Fibroblast of lung (primary cell): ENCODE data around the gene MCM5. TPM values are rescaled to one million over a fixed set of nuclear protein-coding genes. Genes with fewer than 3 reads are reported as not detected.

Source experiments
- DNase-seq, 2 donors: peaks; one replicate each; pipeline versions ENCODE4 v3.0.0 to v3.0.0-alpha.2; 2010; ENCODE audit warnings: low read depth in 2 of 2
- H2AFZ ChIP-seq: 2 replicates; pipeline ENCODE4 v1.5.1; 2012; ENCODE audit warnings: low read length, control low read depth, inconsistent platforms
- H3K27ac ChIP-seq: 2 replicates; pipeline ENCODE4 v1.5.1; 2011; ENCODE audit warnings: low read length, control low read depth; ENCODE audit not compliant: insufficient read depth
- H3K27me3 ChIP-seq: 2 replicates; pipeline ENCODE4 v1.5.1; 2011; ENCODE audit warnings: mild to moderate bottlenecking, low read length; ENCODE audit not compliant: control insufficient read depth, insufficient read depth
- H3K36me3 ChIP-seq: 2 replicates; pipeline ENCODE4 v1.5.1; 2011; ENCODE audit warnings: low read length; ENCODE audit not compliant: control insufficient read depth, insufficient read depth
- H3K4me1 ChIP-seq: 2 replicates; pipeline ENCODE4 v1.5.1; 2011; ENCODE audit warnings: low read length; ENCODE audit not compliant: control insufficient read depth, insufficient read depth; ENCODE audit errors: extremely low read depth
- H3K4me2 ChIP-seq: 2 replicates; pipeline ENCODE4 v1.5.1; 2011; ENCODE audit warnings: low read length, control low read depth; ENCODE audit not compliant: insufficient read depth; ENCODE audit errors: extremely low read depth
- H3K4me3 ChIP-seq, 4 experiments: fragments of 200-600 bp in 1 of 4; sonication (generic) in 1 of 4; replicated peaks in 1 of 4; 2 replicates each; pipeline ENCODE4 v1.5.1; 2011 to 2016; ENCODE audit warnings: low read length in 4 of 4, low read depth in 3 of 4, mild to moderate bottlenecking in 3 of 4, control low read depth in 2 of 4, inconsistent platforms in 1 of 4, mixed read lengths in 1 of 4; ENCODE audit not compliant: insufficient read depth in 1 of 4; ENCODE audit errors: control extremely low read depth in 1 of 4
- H3K79me2 ChIP-seq: 2 replicates; pipeline ENCODE4 v1.5.1; 2012; ENCODE audit warnings: mild to moderate bottlenecking, low read length, inconsistent platforms; ENCODE audit not compliant: control insufficient read depth, insufficient read depth
- H3K9ac ChIP-seq: 2 replicates; pipeline ENCODE4 v1.5.1; 2011; ENCODE audit warnings: mild to moderate bottlenecking, low read length, control low read depth; ENCODE audit not compliant: insufficient read depth
- H3K9me3 ChIP-seq: 2 replicates; pipeline ENCODE4 v1.5.1; 2012; ENCODE audit warnings: low read depth, low read length; ENCODE audit not compliant: control insufficient read depth, insufficient read depth
- H4K20me1 ChIP-seq: 2 replicates; pipeline ENCODE4 v1.5.1; 2011; ENCODE audit warnings: low read length; ENCODE audit not compliant: control insufficient read depth, insufficient read depth; ENCODE audit errors: extremely low read depth
- CTCF ChIP-seq, 2 donors: IDR thresholded peaks in 1 of 2; conservative IDR thresholded peaks in 1 of 2; 1 replicate in 1 of 2; 2 replicates in 1 of 2; pipeline ENCODE4 v1.5.1; 2011 to 2012; ENCODE audit warnings: low read length in 2 of 2, control low read depth in 1 of 2, inconsistent platforms in 1 of 2, low read depth in 1 of 2, mild to moderate bottlenecking in 1 of 2
- EZH2 ChIP-seq: IDR thresholded peaks from 2 replicates; pipeline ENCODE4 v1.5.1; 2012; ENCODE audit warnings: low read length, control low read depth, mild to moderate bottlenecking; ENCODE audit errors: missing control alignments
- polyA plus RNA-seq, 2 donors: library from polyadenylated mRNA; depleted of rRNA in 1 of 2; stranded (reverse) in 1 of 2; unstranded in 1 of 2; fragments of >200 nt; gene quantifications; 2 replicates each; pipeline ENCODE4 v1.2.1, GENCODE V29; 2011 to 2012; ENCODE audit warnings: missing spikeins in 1 of 2
- total RNA-seq: library from RNA; depleted of rRNA; stranded (reverse); fragments of >200 nt; gene quantifications from 2 replicates; pipeline ENCODE4 v1.2.1, GENCODE V29; 2014

The MCM5 gene
- total and polyA plus RNA-seq, 2 donors (not counting 1 experiment from before 2014, with no cell fraction given): 13.4 to 21.7 TPM

- no peak overlapping the region for H2AFZ ChIP-seq
- H3K27ac ChIP-seq: no peak overlapping the region
- peaks cover 6% of the 10 kb centered on the region for H3K4me1 ChIP-seq
These were observed 47.5 kb upstream of the MCM5 start for GRCh38 chr22:35352214-35353111.

GRCh38 chr22:35353318-35353717 is 46.6 kb upstream of the MCM5 start:
- H3K9me3 ChIP-seq: no peaks in the 10 kb centered on the region
- no peak overlapping the region for H3K9ac ChIP-seq
- TF ChIP-seq CTCF (conservative IDR thresholded peaks at IDR 0.05 in 1 of 2, IDR thresholded peaks at IDR 0.05 in 1 of 2; ENCODE audit: low read depth in 1 of 2, low read length in 2 of 2) (no peak), EZH2 (no peak)
- no peak overlapping the region for H2AFZ ChIP-seq
- no peaks in the 10 kb centered on the region for H3K79me2 ChIP-seq
- H3K4me1 ChIP-seq: peaks cover 6% of the 10 kb centered on the region
- H3K4me3 ChIP-seq: no peak overlapping the region
- no peaks in the 10 kb centered on the region for H3K36me3 ChIP-seq
- no peaks in the 10 kb centered on the region for H3K27me3 ChIP-seq
- DNase-seq: no peak
- H4K20me1 ChIP-seq: no peaks in the 10 kb centered on the region
- H3K4me2 ChIP-seq: no peak overlapping the region
- no peak overlapping the region for H3K27ac ChIP-seq

More at GRCh38 chr22:35352214-35353111, 47.5 kb upstream of the MCM5 start:
- Histone ChIP-seq H3K9ac (no peak overlapping the region), H3K4me2 (no peak overlapping the region), H3K27me3 (no peaks in the 10 kb centered on the region), H3K9me3 (no peaks in the 10 kb centered on the region), H3K79me2 (no peaks in the 10 kb centered on the region), H4K20me1 (no peaks in the 10 kb centered on the region), H3K36me3 (no peaks in the 10 kb centered on the region), H3K4me3 (no peak overlapping the region)
- TF ChIP-seq EZH2 (no peak), CTCF (conservative IDR thresholded peaks at IDR 0.05 in 1 of 2, IDR thresholded peaks at IDR 0.05 in 1 of 2; ENCODE audit: low read depth in 1 of 2, low read length in 2 of 2) (no peak)
- DNase-seq: peak in 1 of 2 donors; percentile 39

GRCh38 chr22:35354068-35354467 is 45.9 kb upstream of the MCM5 start:
- no peak for DNase-seq
- H2AFZ ChIP-seq: no peak overlapping the region
- no peaks in the 10 kb centered on the region for H3K27me3 ChIP-seq
- H3K4me2 ChIP-seq: no peak overlapping the region
- no peaks in the 10 kb centered on the region for H3K36me3 ChIP-seq
- H3K4me1 ChIP-seq: peaks cover 6% of the 10 kb centered on the region
- no peak overlapping the region for H3K4me3 ChIP-seq
- H3K9me3 ChIP-seq: no peaks in the 10 kb centered on the region
- H3K9ac ChIP-seq: no peak overlapping the region
- no peaks in the 10 kb centered on the region for H3K79me2 ChIP-seq
- no peaks in the 10 kb centered on the region for H4K20me1 ChIP-seq
- no peak overlapping the region for H3K27ac ChIP-seq
- no peak for TF ChIP-seq CTCF (conservative IDR thresholded peaks at IDR 0.05 in 1 of 2, IDR thresholded peaks at IDR 0.05 in 1 of 2; ENCODE audit: low read depth in 1 of 2, low read length in 2 of 2)
- TF ChIP-seq EZH2: no peak
